Astrocyte (in vitro differentiated cells and primary cell): Measurements from ENCODE around the gene TMEM9. TPM values are rescaled to one million over a fixed set of nuclear protein-coding genes. Genes with fewer than 3 reads are reported as not detected.

ENCODE experiments used
- DNase-seq: peaks from one replicate; pipeline ENCODE4 v3.0.0-alpha.2; 2010; ENCODE audit warnings: low read depth
- FAIRE-seq: peaks from 2 replicates; lab custom pipeline; 2011; peaks lifted over from hg19 to GRCh38; lab: Jason Lieb, UNC
- H2AFZ ChIP-seq: 2 replicates; pipeline ENCODE4 v1.6.0; 2012; ENCODE audit warnings: low read depth, low read length, inconsistent platforms
- H3K27ac ChIP-seq: 2 replicates; pipeline ENCODE4 v1.5.1; 2011; ENCODE audit warnings: low read depth, low read length, inconsistent platforms
- H3K27me3 ChIP-seq: 2 replicates; pipeline ENCODE4 v1.6.0; 2011; ENCODE audit warnings: low read length, inconsistent platforms; ENCODE audit not compliant: insufficient read depth
- H3K36me3 ChIP-seq: 2 replicates; pipeline ENCODE4 v1.5.1; 2011; ENCODE audit warnings: low read length, inconsistent platforms; ENCODE audit not compliant: insufficient read depth
- H3K4me1 ChIP-seq: 2 replicates; pipeline ENCODE4 v1.5.1; 2011; ENCODE audit warnings: low read length, inconsistent platforms; ENCODE audit not compliant: insufficient read depth
- H3K4me2 ChIP-seq: 2 replicates; pipeline ENCODE4 v1.6.0; 2012; ENCODE audit warnings: low read length, inconsistent platforms
- H3K4me3 ChIP-seq: 2 replicates; pipeline ENCODE4 v1.5.1; 2011; ENCODE audit warnings: low read depth, mild to moderate bottlenecking, low read length, inconsistent platforms; ENCODE audit not compliant: insufficient read depth
- H3K79me2 ChIP-seq: 2 replicates; pipeline ENCODE4 v1.6.0; 2012; ENCODE audit warnings: mild to moderate bottlenecking, low read length, inconsistent platforms; ENCODE audit not compliant: insufficient read depth
- H3K9ac ChIP-seq: 2 replicates; pipeline ENCODE4 v1.6.0; 2012; ENCODE audit warnings: mild to moderate bottlenecking, low read length, inconsistent platforms
- H3K9me3 ChIP-seq: 2 replicates; pipeline ENCODE4 v1.5.1; 2012; ENCODE audit warnings: low read depth, mild to moderate bottlenecking, low read length, inconsistent platforms; ENCODE audit not compliant: insufficient read depth
- H4K20me1 ChIP-seq: 2 replicates; pipeline ENCODE4 v1.6.0; 2012; ENCODE audit warnings: low read length, inconsistent platforms; ENCODE audit not compliant: insufficient read depth
- H3K27ac Mint-ChIP-seq: one replicate; pipeline ENCODE4 v1.8.0; 2021; ENCODE audit warnings: mild to moderate bottlenecking, mixed read lengths; ENCODE audit not compliant: unreplicated experiment
- H3K27me3 Mint-ChIP-seq: one replicate; pipeline ENCODE4 v1.8.0; 2021; ENCODE audit warnings: low read depth, mixed read lengths; ENCODE audit not compliant: unreplicated experiment
- H3K36me3 Mint-ChIP-seq: one replicate; pipeline ENCODE4 v1.8.0; 2021; ENCODE audit warnings: low read depth, mixed read lengths; ENCODE audit not compliant: unreplicated experiment
- H3K4me1 Mint-ChIP-seq: one replicate; pipeline ENCODE4 v1.8.0; 2021; ENCODE audit warnings: low read depth, mixed read lengths; ENCODE audit not compliant: unreplicated experiment
- H3K4me3 Mint-ChIP-seq: one replicate; pipeline ENCODE4 v1.8.0; 2021; ENCODE audit warnings: mild to moderate bottlenecking, moderate library complexity, mixed read lengths; ENCODE audit not compliant: unreplicated experiment
- H3K9me3 Mint-ChIP-seq: one replicate; pipeline ENCODE4 v1.8.0; 2021; ENCODE audit warnings: mild to moderate bottlenecking, mixed read lengths; ENCODE audit not compliant: unreplicated experiment
- CTCF ChIP-seq: IDR thresholded peaks from 2 replicates; pipeline ENCODE4 v1.5.1; 2011; ENCODE audit warnings: low read depth, mild to moderate bottlenecking, inconsistent platforms, low read length, moderate library complexity; ENCODE audit not compliant: insufficient read depth
- EZH2 ChIP-seq: IDR thresholded peaks from 2 replicates; pipeline ENCODE4 v1.6.1; 2012; ENCODE audit warnings: mild to moderate bottlenecking, low read length, inconsistent platforms; ENCODE audit not compliant: insufficient read depth
- total RNA-seq: library from RNA; stranded (reverse); gene quantifications from 2 replicates; pipeline ENCODE4 v1.2.1, GENCODE V29; 2021

The TMEM9 gene
- total RNA-seq, 1 donor from 2014 or later: 88.1 TPM

- Histone ChIP-seq H4K20me1 (no peaks in the 10 kb centered on the region), H3K27me3 (peaks cover 33% of the 10 kb centered on the region), H3K4me3 (no peak overlapping the region), H2AFZ (no peak overlapping the region), H3K9ac (no peak overlapping the region), H3K9me3 (no peaks in the 10 kb centered on the region), H3K27ac (no peak overlapping the region), H3K36me3 (no peaks in the 10 kb centered on the region), H3K79me2 (no peaks in the 10 kb centered on the region), H3K4me1 (peaks cover 4% of the 10 kb centered on the region), H3K4me2 (no peak overlapping the region)
- Mint-ChIP-seq H3K4me3 (peak overlapping the region; percentile 73), H3K27ac (no peak overlapping the region), H3K36me3 (no peaks in the 10 kb centered on the region), H3K9me3 (peaks cover 5% of the 10 kb centered on the region), H3K4me1 (peaks cover 4% of the 10 kb centered on the region), H3K27me3 (peaks cover 29% of the 10 kb centered on the region)
- TF ChIP-seq EZH2 (no peak), CTCF (no peak)
- no peak for FAIRE-seq
- no peak for DNase-seq
These were observed 38.8 kb downstream of the TMEM9 start for GRCh38 chr1:201115390-201115937.

DNA sequence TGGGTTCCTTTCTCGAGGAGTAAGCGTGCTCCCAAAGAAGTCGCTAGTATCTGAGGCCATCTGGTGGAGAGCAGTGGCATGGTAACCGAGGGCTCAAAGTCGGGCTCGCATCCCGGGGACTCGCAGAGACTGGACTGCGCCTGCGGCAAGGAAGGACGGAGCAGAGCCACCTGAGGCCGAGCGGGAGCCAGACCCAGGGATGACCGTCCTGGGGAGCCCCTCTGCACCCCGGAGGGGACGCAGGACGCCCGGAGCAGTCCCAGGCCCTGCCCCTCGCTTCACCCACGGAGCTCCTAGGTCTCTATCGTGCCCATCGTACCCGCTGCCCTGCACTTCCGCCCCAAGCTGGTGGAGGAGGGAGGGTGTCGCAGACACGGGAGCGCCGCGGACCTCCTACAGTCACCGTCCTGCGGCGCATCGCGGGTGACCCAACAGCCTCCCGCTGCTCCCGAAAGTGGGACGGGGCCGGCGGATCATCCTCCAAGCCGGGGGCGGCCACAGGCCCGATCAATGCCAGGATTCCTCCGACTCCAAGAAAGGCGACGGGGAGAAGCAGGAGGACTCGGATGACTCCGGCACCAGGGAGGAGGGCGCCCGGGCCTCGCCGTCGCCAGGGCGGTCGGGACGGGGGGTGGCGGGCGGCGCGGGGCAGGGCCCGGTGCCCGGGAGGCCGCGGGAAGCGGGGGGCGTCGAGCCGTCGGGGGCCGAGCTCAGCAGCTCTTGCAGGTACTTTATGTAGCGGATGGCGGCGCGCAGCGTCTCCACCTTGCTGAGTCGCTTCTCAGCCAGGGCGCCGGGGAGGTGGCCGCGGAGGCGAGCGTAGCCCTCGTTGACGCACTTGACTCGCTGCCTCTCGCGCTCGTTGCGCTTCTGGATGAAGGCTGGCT is 39.8 kb downstream of the TMEM9 start:
- H3K4me1 ChIP-seq: peaks cover 4% of the 10 kb centered on the region
- peak; percentile 82 for FAIRE-seq
- DNase-seq: peak; percentile 76
- TF ChIP-seq CTCF: peak; percentile 57
- TF ChIP-seq EZH2: peak; percentile 81
- H3K9ac ChIP-seq: peak overlapping the region; percentile 56
- Mint-ChIP-seq H3K4me1 (peaks cover 4% of the 10 kb centered on the region), H3K27me3 (peaks cover 35% of the 10 kb centered on the region), H3K4me3 (peak overlapping the region; percentile 82), H3K36me3 (no peaks in the 10 kb centered on the region), H3K9me3 (peaks cover 5% of the 10 kb centered on the region), H3K27ac (no peak overlapping the region)
- peak overlapping the region; percentile 68 for H3K4me3 ChIP-seq
- H2AFZ ChIP-seq: peak overlapping the region; percentile 93
- peaks cover 29% of the 10 kb centered on the region for H3K27me3 ChIP-seq
- no peaks in the 10 kb centered on the region for H3K9me3 ChIP-seq
- no peaks in the 10 kb centered on the region for H3K36me3 ChIP-seq
- H4K20me1 ChIP-seq: no peaks in the 10 kb centered on the region
- peak overlapping the region; percentile 95 for H3K4me2 ChIP-seq
- no peak overlapping the region for H3K27ac ChIP-seq
- H3K79me2 ChIP-seq: no peaks in the 10 kb centered on the region
